GM12878 (cell line): ENCODE measurements around the gene ECSIT. TPM values are rescaled to one million over a fixed set of nuclear protein-coding genes. Genes with fewer than 3 reads are reported as not detected.
A peak's percentile ranks its signal among the peaks of the same experiment; 100 is the strongest.

Experiments used
- CREM ChIP-seq: IDR thresholded peaks from 2 replicates; pipeline ENCODE4 v1.6.1; 2014; ENCODE audit warnings: antibody characterized with exemption, low read depth
- DPF2 ChIP-seq: fragments of 450-650 bp; IDR thresholded peaks from 2 replicates; pipeline ENCODE4 v1.6.1; 2017; ENCODE audit warnings: mild to moderate bottlenecking
- FOS ChIP-seq: IDR thresholded peaks from 3 replicates; pipeline ENCODE4 v1.6.1; 2011; ENCODE audit warnings: borderline replicate concordance; ENCODE audit not compliant: insufficient read length; ENCODE audit errors: extremely low read depth
- FOXK2 ChIP-seq: fragments of 450-650 bp; IDR thresholded peaks from 2 replicates; pipeline ENCODE4 v1.6.1; 2017; ENCODE audit warnings: mild to moderate bottlenecking, moderate library complexity
- GABPA ChIP-seq: IDR thresholded peaks from 2 replicates; pipeline ENCODE4 v1.6.1; 2014; ENCODE audit warnings: antibody characterized with exemption, low read depth, mild to moderate bottlenecking, inconsistent platforms
- HSF1 ChIP-seq: fragments of 150-350 bp; IDR thresholded peaks from 2 replicates; pipeline ENCODE4 v1.6.1; 2014; ENCODE audit warnings: mild to moderate bottlenecking, low read depth, low read length
- IKZF1 ChIP-seq: fragments of 450-650 bp; conservative IDR thresholded peaks from 2 replicates; pipeline ENCODE4 v1.6.1; 2017; ENCODE audit warnings: antibody characterized with exemption, mild to moderate bottlenecking
- JUND ChIP-seq: IDR thresholded peaks from 2 replicates; pipeline ENCODE4 v1.6.1; 2012; ENCODE audit warnings: low read depth, mild to moderate bottlenecking, low read length, improper control_type of control experiment, moderate library complexity
- MEF2B ChIP-seq: fragments of 450-650 bp; IDR thresholded peaks from 2 replicates; pipeline ENCODE4 v1.6.1; 2018; ENCODE audit warnings: mild to moderate bottlenecking, moderate library complexity; ENCODE audit not compliant: partially characterized antibody, poor library complexity, severe bottlenecking
- NKRF ChIP-seq: fragments of 450-650 bp; conservative IDR thresholded peaks from 2 replicates; pipeline ENCODE4 v1.6.1; 2017; ENCODE audit warnings: mild to moderate bottlenecking, moderate library complexity
- NRF1 ChIP-seq: conservative IDR thresholded peaks from 2 replicates; pipeline ENCODE4 v1.6.1; 2011; ENCODE audit warnings: mild to moderate bottlenecking, low read depth, low read length, improper control_type of control experiment
- PKNOX1 ChIP-seq: fragments of 450-650 bp; IDR thresholded peaks from 2 replicates; pipeline ENCODE4 v1.6.1; 2016; ENCODE audit warnings: mild to moderate bottlenecking
- PML ChIP-seq: IDR thresholded peaks from 2 replicates; pipeline ENCODE4 v1.6.1; 2012; ENCODE audit warnings: low read length, inconsistent platforms
- PRDM15 ChIP-seq: fragments of 450-650 bp; formaldehyde crosslinking; IDR thresholded peaks from 2 replicates; pipeline ENCODE4 v1.4.0; 2020; ENCODE audit warnings: mild to moderate bottlenecking, moderate library complexity
- RB1 ChIP-seq: fragments of 450-650 bp; formaldehyde crosslinking; IDR thresholded peaks from 2 replicates; pipeline ENCODE4 v1.6.1; 2017; ENCODE audit warnings: mild to moderate bottlenecking, borderline replicate concordance
- RFX5 ChIP-seq: IDR thresholded peaks from 2 replicates; pipeline ENCODE4 v1.6.1; 2011; ENCODE audit warnings: low read depth, low read length, improper control_type of control experiment
- SMAD5 ChIP-seq: IDR thresholded peaks from 2 replicates; pipeline ENCODE4 v1.6.1; 2016; ENCODE audit warnings: antibody characterized with exemption, low read depth
- SP1 ChIP-seq: IDR thresholded peaks from one replicate; pipeline ENCODE4 v1.6.1; 2011; ENCODE audit warnings: low read depth, low read length
- SRF ChIP-seq, 2 experiments: IDR thresholded peaks; 2 replicates each; pipeline ENCODE4 v1.6.1; 2011; ENCODE audit warnings: low read depth in 2 of 2, low read length in 2 of 2, mild to moderate bottlenecking in 1 of 2, moderate library complexity in 1 of 2
- ZNF274 ChIP-seq: IDR thresholded peaks from one replicate; pipeline ENCODE4 v1.8.0; 2011; ENCODE audit not compliant: insufficient read length, insufficient read depth
- ZSCAN29 ChIP-seq: fragments of 450-650 bp; IDR thresholded peaks from 2 replicates; pipeline ENCODE4 v1.6.1; 2017; ENCODE audit warnings: mild to moderate bottlenecking, moderate library complexity
- polyA plus RNA-seq, 11 experiments: library from polyadenylated mRNA; depleted of rRNA in 4 of 11; unstranded in 6 of 11; stranded (reverse) in 5 of 11; fragments of >200 nt; fragmentation: Nextera tagmentation in 4 of 11; fragmentation: Illumina TruSeq in 1 of 11; extraction: Ambion mirVana in 4 of 11; extraction: Trizol in 1 of 11; gene quantifications; 1 replicate in 1 of 11; 2 replicates in 10 of 11; pipeline versions ENCODE4 v1.2.1 to v1.2.3, GENCODE V29; 2011 to 2016; ENCODE audit warnings: inconsistent platforms in 2 of 11, missing spikeins in 2 of 11, low read depth in 1 of 11
- total RNA-seq, 4 experiments: library from RNA; depleted of rRNA in 3 of 4; stranded (reverse); fragments of >200 nt in 3 of 4; fragmentation: Illumina TruSeq in 1 of 4; extraction: Trizol in 1 of 4; gene quantifications; 2 replicates each; pipeline versions ENCODE4 v1.2.1 to v1.2.3, GENCODE V29; 2013 to 2021

ECSIT gene
- total and polyA plus RNA-seq, 10 of the 15 experiments (the other 5 are each of a cell fraction or from before 2014, with no cell fraction given), result 1.0 to 59.6 (median 41.3) TPM

- TF ChIP-seq PRDM15 (CRISPR knock-in tag), result no peak
- no peak for TF ChIP-seq HSF1
- no peak for TF ChIP-seq SRF (IDR thresholded peaks at IDR 0.05; ENCODE audit: low read depth in 2 of 2, low read length in 2 of 2)
- peak; percentile 27 for TF ChIP-seq FOS
- TF ChIP-seq MEF2B, result no peak
- TF ChIP-seq JUND, result no peak
- no peak for TF ChIP-seq DPF2
- no peak for TF ChIP-seq PML
- no peak for TF ChIP-seq GABPA
- TF ChIP-seq CREM, result peak; percentile 38
- no peak for TF ChIP-seq ZSCAN29
- TF ChIP-seq IKZF1, result peak; percentile 61
- TF ChIP-seq PKNOX1, result peak; percentile 71
- peak; percentile 87 for TF ChIP-seq SP1
- TF ChIP-seq RFX5, result peak; percentile 87
- TF ChIP-seq RB1, result no peak
- no peak for TF ChIP-seq SMAD5
- no peak for TF ChIP-seq ZNF274
- 0 out of 2 replicates have a peak, but pooled peaks have one; percentile 6 for TF ChIP-seq NRF1
- TF ChIP-seq NKRF, result no peak
- TF ChIP-seq FOXK2, result 0 out of 2 replicates have a peak, but pooled peaks have one; percentile 18
Observed at GRCh38 chr19:11481534-11482383, 47.2 kb downstream of the ECSIT start (continued).
